Tibial nerve (tissue), 4 donors: ENCODE results near the gene ZSCAN32. TPM values are rescaled to one million over a fixed set of nuclear protein-coding genes. Genes with fewer than 3 reads are reported as not detected.

Experiments used
- DNase-seq, 2 donors: peaks; one replicate each; pipeline ENCODE4 v3.0.0-alpha.2; 2019; ENCODE audit warnings: low spot score in 2 of 2
- H3K27ac ChIP-seq, 4 donors: fragments of 200-600 bp; sonication (generic) in 3 of 4; one replicate each; pipeline ENCODE4 v1.5.1; 2017 to 2019; ENCODE audit warnings: mild to moderate bottlenecking in 1 of 4
- H3K27me3 ChIP-seq, 2 donors: fragments of 200-600 bp; sonication (generic) in 1 of 2; one replicate each; pipeline versions ENCODE4 v1.5.1 to v1.6.0; 2017 to 2019
- H3K36me3 ChIP-seq, 3 donors: fragments of 200-600 bp; sonication (generic); one replicate each; pipeline ENCODE4 v1.5.1; 2018 to 2019
- H3K4me1 ChIP-seq, 4 donors: fragments of 200-600 bp; sonication (generic) in 3 of 4; one replicate each; pipeline ENCODE4 v1.5.1; 2017 to 2019
- H3K4me3 ChIP-seq, 4 donors: fragments of 200-600 bp; sonication (generic) in 3 of 4; one replicate each; pipeline ENCODE4 v1.5.1; 2017 to 2019; ENCODE audit warnings: mild to moderate bottlenecking in 1 of 4, moderate library complexity in 1 of 4
- H3K9me3 ChIP-seq, 4 donors: fragments of 200-600 bp; sonication (generic) in 3 of 4; one replicate each; pipeline ENCODE4 v1.5.1; 2017 to 2019
- CTCF ChIP-seq, 5 experiments: fragments of 200-600 bp in 3 of 5; fragments of 450-650 bp in 2 of 5; sonication (generic) in 3 of 5; IDR thresholded peaks; one replicate each; pipeline ENCODE4 v1.5.1; 2016 to 2019; ENCODE audit warnings: antibody characterized with exemption in 5 of 5, mild to moderate bottlenecking in 3 of 5, moderate library complexity in 2 of 5
- EP300 ChIP-seq, 2 donors: sonication (generic); formaldehyde crosslinking; IDR thresholded peaks; one replicate each; pipeline ENCODE4 v1.6.1; 2017; ENCODE audit warnings: antibody characterized with exemption in 2 of 2, mild to moderate bottlenecking in 1 of 2
- POLR2A ChIP-seq, 2 donors: fragments of 450-650 bp; IDR thresholded peaks; one replicate each; pipeline ENCODE4 v1.6.1; 2017; ENCODE audit warnings: antibody characterized with exemption in 2 of 2, mild to moderate bottlenecking in 2 of 2, moderate library complexity in 2 of 2
- WGBS, 2 donors: methylation state at CpG; one replicate each; pipeline ENCODE4 v1.1.5; 2018; 5-methylcytosine and 5-hydroxymethylcytosine counted together
- total RNA-seq, 4 donors: library from RNA; depleted of rRNA; stranded (reverse); fragments of >200 nt; gene quantifications; one replicate each; pipeline ENCODE4 v1.1.0, GENCODE V29; 2016

Gene ZSCAN32
- total RNA-seq, 4 donors from 2014 or later: 8.7 to 22.3 (median 14.0) TPM

GRCh38 chr16:3431779-3432219 is 31.0 kb upstream of the ZSCAN32 start:
- H3K36me3 ChIP-seq: peaks cover 0 to 65% (median 0%) of the 10 kb centered on the region in 3 donors
- no peaks in the 10 kb centered on the region for H3K27me3 ChIP-seq
- H3K4me1 ChIP-seq: no peaks in the 10 kb centered on the region
- WGBS, 2 donors: 67 to 79% methylated on average over 25 to 26 of the region's 26 CpGs
- H3K27ac ChIP-seq: no peak overlapping the region
- peak overlapping the region in 1 of 4 donors; percentile 29 for H3K4me3 ChIP-seq
- peaks cover 0 to 21% (median 0%) of the 10 kb centered on the region in 4 donors for H3K9me3 ChIP-seq
- peak in 1 of 2 donors; percentile 4 for DNase-seq
- TF ChIP-seq CTCF (IDR thresholded peaks at IDR 0.05): no peak
- no peak for TF ChIP-seq POLR2A (IDR thresholded peaks at IDR 0.05)
- TF ChIP-seq EP300 (IDR thresholded peaks at IDR 0.05): no peak

- Histone ChIP-seq H3K4me3 (no peak overlapping the region), H3K9me3 (peaks cover 0 to 99% (median 33%) of the 10 kb centered on the region in 4 donors), H3K4me1 (no peaks in the 10 kb centered on the region), H3K36me3 (peaks cover 0 to 59% (median 1%) of the 10 kb centered on the region in 3 donors), H3K27me3 (no peaks in the 10 kb centered on the region), H3K27ac (no peak overlapping the region)
- 38 to 53% methylated on average over 28 of the region's 29 CpGs for WGBS, 2 donors
- TF ChIP-seq POLR2A (IDR thresholded peaks at IDR 0.05) (no peak), CTCF (IDR thresholded peaks at IDR 0.05) (no peak), EP300 (IDR thresholded peaks at IDR 0.05) (no peak)
- no peak for DNase-seq
Measured at GRCh38 chr16:3413730-3414379, 13.1 kb upstream of the ZSCAN32 start.

GRCh38 chr16:3408561-3409197 is 7.9 kb upstream of the ZSCAN32 start:
- 94 to 98% methylated on average over 12 of the region's 12 CpGs for WGBS, 2 donors
- Histone ChIP-seq H3K9me3 (peaks cover 0 to 98% (median 46%) of the 10 kb centered on the region in 4 donors), H3K4me3 (no peak overlapping the region), H3K27ac (no peak overlapping the region), H3K4me1 (peaks cover 0 to 5% (median 0%) of the 10 kb centered on the region in 4 donors), H3K27me3 (no peaks in the 10 kb centered on the region), H3K36me3 (peaks cover 9 to 91% (median 47%) of the 10 kb centered on the region in 3 donors)
- DNase-seq: no peak
- TF ChIP-seq POLR2A (IDR thresholded peaks at IDR 0.05): no peak
- TF ChIP-seq EP300 (IDR thresholded peaks at IDR 0.05): no peak
- TF ChIP-seq CTCF (IDR thresholded peaks at IDR 0.05): no peak

- Histone ChIP-seq H3K27ac (peak overlapping the region; percentile 33 to 92 (median 78)), H3K4me3 (peak overlapping the region; percentile 93 to 99 (median 96)), H3K4me1 (peaks cover 0 to 40% (median 14%) of the 10 kb centered on the region in 4 donors), H3K9me3 (peaks cover 0 to 51% (median 7%) of the 10 kb centered on the region in 4 donors), H3K36me3 (peaks cover 9 to 60% (median 32%) of the 10 kb centered on the region in 3 donors), H3K27me3 (no peaks in the 10 kb centered on the region)
- TF ChIP-seq POLR2A (IDR thresholded peaks at IDR 0.05) (no peak), CTCF (IDR thresholded peaks at IDR 0.05) (no peak), EP300 (IDR thresholded peaks at IDR 0.05) (no peak)
- WGBS, 2 donors: 20 to 30% methylated on average over 17 of the region's 17 CpGs
- no peak for DNase-seq
Measured at GRCh38 chr16:3401719-3402397, 1.1 kb upstream of the ZSCAN32 start.
